ENCODE data around the gene KCNQ1OT1. TPM values are rescaled to one million over a fixed set of nuclear protein-coding genes. Genes with fewer than 3 reads are reported as not detected.
A peak's percentile ranks its signal among the peaks of the same experiment; 100 is the strongest.

Gene KCNQ1OT1
- total and polyA plus RNA-seq, 12 donors: 0.15 to 10.6 (median 1.1) TPM

- TF ChIP-seq POLR2A (IDR thresholded peaks at IDR 0.05) (no peak), CTCF (IDR thresholded peaks at IDR 0.05) (no peak)
- peak overlapping the region in 4 of 5 donors; percentile 65 to 83 (median 75) for H3K27ac ChIP-seq
- H3K9me3 ChIP-seq (replicated peaks in 1 of 3): no peaks in the 10 kb centered on the region
- 90 to 100% (median 98%) methylated on average over 2 to 5 of the region's 5 CpGs for WGBS, 4 donors
- H3K4me1 ChIP-seq (replicated peaks in 1 of 2): peaks cover 24 to 42% of the 10 kb centered on the region in 2 donors
- intact Hi-C loops (cut with DNase I): no loop called here
- peak in 1 of 7 donors; percentile 20 for DNase-seq
- H3K27me3 ChIP-seq: no peaks in the 10 kb centered on the region
- H3K36me3 ChIP-seq (replicated peaks in 1 of 2): no peaks in the 10 kb centered on the region
- H3K4me3 ChIP-seq: no peak overlapping the region
Measured at GRCh38 chr11:2742201-2742600, 42.4 kb upstream of the KCNQ1OT1 start.

GRCh38 chr11:2741377-2742131, 41.8 kb upstream of the KCNQ1OT1 start:
- no peaks in the 10 kb centered on the region for H3K9me3 ChIP-seq (replicated peaks in 1 of 3)
- H3K27ac ChIP-seq: peak overlapping the region in 4 of 5 donors; percentile 65 to 83 (median 75)
- peak in 4 of 7 donors; percentile 38 to 66 (median 62) for DNase-seq
- H3K4me3 ChIP-seq: no peak overlapping the region
- TF ChIP-seq POLR2A (IDR thresholded peaks at IDR 0.05) (no peak), CTCF (IDR thresholded peaks at IDR 0.05) (no peak)
- no peaks in the 10 kb centered on the region for H3K36me3 ChIP-seq (replicated peaks in 1 of 2)
- intact Hi-C loops (cut with DNase I): no loop called here
- WGBS, 4 donors: 28 to 66% (median 34%) methylated on average over 15 to 18 of the region's 18 CpGs
- H3K27me3 ChIP-seq: no peaks in the 10 kb centered on the region
- H3K4me1 ChIP-seq (replicated peaks in 1 of 2): peaks cover 31 to 45% of the 10 kb centered on the region in 2 donors

GRCh38 chr11:2741006-2741376, 41.2 kb upstream of the KCNQ1OT1 start:
- intact Hi-C loops (cut with DNase I): no loop called here
- Histone ChIP-seq H3K27ac (peak overlapping the region in 4 of 5 donors; percentile 65 to 83 (median 75)), H3K4me1 (replicated peaks in 1 of 2) (peaks cover 31 to 49% of the 10 kb centered on the region in 2 donors), H3K4me3 (no peak overlapping the region), H3K27me3 (no peaks in the 10 kb centered on the region), H3K36me3 (replicated peaks in 1 of 2) (no peaks in the 10 kb centered on the region), H3K9me3 (replicated peaks in 1 of 3) (no peaks in the 10 kb centered on the region)
- DNase-seq: peak in 2 of 7 donors; percentile 18 to 46
- WGBS, 4 donors: 68 to 80% (median 73%) methylated on average over 4 to 7 of the region's 7 CpGs
- TF ChIP-seq CTCF (IDR thresholded peaks at IDR 0.05) (no peak), POLR2A (IDR thresholded peaks at IDR 0.05) (no peak)

GRCh38 chr11:2740275-2740940, 40.6 kb upstream of the KCNQ1OT1 start:
- no peak overlapping the region for H3K4me3 ChIP-seq
- peak overlapping the region in 3 of 5 donors; percentile 68 to 83 (median 82) for H3K27ac ChIP-seq
- WGBS, 4 donors: 88 to 91% (median 89%) methylated on average over 15 to 17 of the region's 17 CpGs
- intact Hi-C loops (cut with DNase I): no loop called here
- peaks cover 31 to 49% of the 10 kb centered on the region in 2 donors for H3K4me1 ChIP-seq (replicated peaks in 1 of 2)
- H3K27me3 ChIP-seq: no peaks in the 10 kb centered on the region
- DNase-seq: peak in 1 of 7 donors; percentile 15
- H3K9me3 ChIP-seq (replicated peaks in 1 of 3): no peaks in the 10 kb centered on the region
- TF ChIP-seq POLR2A (IDR thresholded peaks at IDR 0.05): no peak
- no peak for TF ChIP-seq CTCF (IDR thresholded peaks at IDR 0.05)
- no peaks in the 10 kb centered on the region for H3K36me3 ChIP-seq (replicated peaks in 1 of 2)

Data from adrenal gland (tissue), 12 donors.